ENCODE data around the gene CFAP20DC.
A peak's percentile ranks its signal among the peaks of the same experiment; 100 is the strongest.

The CFAP20DC gene

DNA sequence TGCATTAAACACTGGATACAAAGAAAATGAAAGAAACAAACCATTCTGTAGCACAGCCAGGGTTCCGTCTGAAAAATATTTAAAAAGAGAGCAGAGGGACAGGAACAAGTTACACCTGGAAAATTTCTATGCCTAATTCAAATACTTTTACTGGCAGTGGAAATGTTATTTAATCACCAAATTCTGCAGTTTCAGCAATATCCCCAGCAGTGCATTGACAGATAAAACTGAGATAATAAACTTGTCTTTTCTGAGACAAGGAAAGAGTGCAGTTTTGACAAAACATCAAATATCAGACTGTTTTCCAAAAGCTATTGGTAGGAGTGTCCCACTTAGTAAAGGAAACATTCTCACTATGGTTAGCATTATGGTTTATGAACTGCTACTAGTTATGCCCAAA, 209.9 kb downstream of the CFAP20DC start:
- CTCF ChIA-PET, result no interaction called here
- TF ChIP-seq, protein P1, sequence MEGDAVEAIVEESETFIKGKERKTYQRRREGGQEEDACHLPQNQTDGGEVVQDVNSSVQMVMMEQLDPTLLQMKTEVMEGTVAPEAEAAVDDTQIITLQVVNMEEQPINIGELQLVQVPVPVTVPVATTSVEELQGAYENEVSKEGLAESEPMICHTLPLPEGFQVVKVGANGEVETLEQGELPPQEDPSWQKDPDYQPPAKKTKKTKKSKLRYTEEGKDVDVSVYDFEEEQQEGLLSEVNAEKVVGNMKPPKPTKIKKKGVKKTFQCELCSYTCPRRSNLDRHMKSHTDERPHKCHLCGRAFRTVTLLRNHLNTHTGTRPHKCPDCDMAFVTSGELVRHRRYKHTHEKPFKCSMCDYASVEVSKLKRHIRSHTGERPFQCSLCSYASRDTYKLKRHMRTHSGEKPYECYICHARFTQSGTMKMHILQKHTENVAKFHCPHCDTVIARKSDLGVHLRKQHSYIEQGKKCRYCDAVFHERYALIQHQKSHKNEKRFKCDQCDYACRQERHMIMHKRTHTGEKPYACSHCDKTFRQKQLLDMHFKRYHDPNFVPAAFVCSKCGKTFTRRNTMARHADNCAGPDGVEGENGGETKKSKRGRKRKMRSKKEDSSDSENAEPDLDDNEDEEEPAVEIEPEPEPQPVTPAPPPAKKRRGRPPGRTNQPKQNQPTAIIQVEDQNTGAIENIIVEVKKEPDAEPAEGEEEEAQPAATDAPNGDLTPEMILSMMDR (conservative IDR thresholded peaks at IDR 0.05; ENCODE audit: low read depth), result no peak
- DNase-seq (ENCODE audit: low spot score), result no peak
- POLR2A ChIA-PET (ENCODE audit: low non-redundant PET), result no interaction called here
- no peak overlapping the region for H3K27ac ChIP-seq

DNA sequence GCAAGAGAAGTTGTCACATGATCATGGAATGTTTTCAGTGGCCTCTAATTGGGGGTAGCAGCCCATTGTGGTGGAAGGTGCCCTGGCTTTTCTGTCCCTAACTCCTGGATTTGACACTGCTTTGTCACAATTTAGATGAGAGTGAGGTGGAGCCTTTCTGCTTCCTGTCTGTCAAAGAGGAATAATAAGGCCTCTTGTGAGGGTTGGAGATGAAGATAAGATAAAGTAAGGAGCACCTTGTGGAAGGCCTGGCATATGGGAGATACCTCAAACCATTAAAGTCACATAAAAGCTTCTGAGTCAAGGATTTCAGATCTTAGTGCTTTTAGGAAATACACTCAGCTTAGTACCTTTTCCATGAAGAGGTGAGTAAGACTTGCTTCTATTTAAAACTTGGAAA, 210.6 kb downstream of the CFAP20DC start:
- DNase-seq (ENCODE audit: low spot score), result no peak
- no peak overlapping the region for H3K27ac ChIP-seq
- TF ChIP-seq, protein P1 (conservative IDR thresholded peaks at IDR 0.05; ENCODE audit: low read depth), result no peak
- ChIA-PET POLR2A (ENCODE audit: low non-redundant PET) (no interaction called here), CTCF (no interaction called here)

DNA sequence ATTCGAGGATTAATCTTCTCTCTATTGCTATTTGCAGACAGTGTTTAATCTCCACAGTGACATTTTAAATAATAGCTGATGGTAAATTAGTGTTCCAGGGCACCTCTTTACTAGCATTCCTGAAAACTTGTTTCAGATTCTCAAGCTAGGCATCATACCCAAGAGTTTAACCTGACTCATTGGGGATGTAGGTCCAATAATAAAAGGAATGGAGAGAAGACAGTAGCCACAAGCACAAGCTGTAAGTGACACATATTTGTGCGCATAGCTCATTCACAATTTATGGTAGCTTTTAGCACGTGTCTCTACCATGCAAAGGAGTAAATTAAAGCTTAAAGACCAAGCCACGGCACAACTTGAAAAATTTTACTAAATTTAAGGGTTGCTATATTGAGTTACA, 212.0 kb downstream of the CFAP20DC start:
- no peak overlapping the region for H3K27ac ChIP-seq
- POLR2A ChIA-PET (ENCODE audit: low non-redundant PET), result no interaction called here
- TF ChIP-seq, protein P1 (conservative IDR thresholded peaks at IDR 0.05; ENCODE audit: low read depth), result no peak
- CTCF ChIA-PET, result interaction anchor here (1.0 kb wide), 1 partner anchor 13 kb away, joined by 3 read pairs; no protein-coding TSS in a partner anchor
- no peak for DNase-seq (ENCODE audit: low spot score)

DNA sequence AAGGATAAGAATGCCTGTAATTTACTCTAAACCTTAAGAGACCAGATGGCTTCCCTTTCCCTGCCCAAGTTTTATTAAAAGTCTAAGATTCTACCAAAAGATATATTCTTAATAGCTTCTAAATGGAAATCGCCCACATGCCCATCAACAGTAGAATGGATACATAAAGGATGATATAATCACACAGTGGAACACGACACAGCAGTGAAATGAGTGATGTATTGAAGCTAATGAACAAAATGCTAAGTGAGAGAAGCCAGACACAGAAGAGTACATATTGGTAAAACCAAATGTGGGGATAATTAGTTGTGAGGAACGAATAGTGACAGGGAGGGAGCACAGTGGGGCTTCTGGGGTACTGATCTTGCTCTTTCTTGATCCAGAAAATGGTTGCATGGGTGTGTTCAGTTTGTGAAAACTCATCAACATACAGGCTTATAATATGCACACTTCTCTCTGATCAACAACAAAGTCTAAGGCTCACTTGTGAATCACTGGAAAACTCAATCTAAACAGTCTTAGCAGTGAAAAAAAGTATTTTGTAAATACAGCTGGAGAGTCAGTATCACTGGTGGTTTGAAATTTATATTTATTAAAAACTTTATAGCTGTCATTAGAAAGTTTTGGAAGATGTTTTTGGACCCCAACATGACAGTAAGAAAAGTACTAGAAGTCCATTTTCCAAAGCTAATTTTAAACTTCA, 212.5 kb downstream of the CFAP20DC start:
- DNase-seq (ENCODE audit: low spot score), result no peak
- ChIA-PET POLR2A (ENCODE audit: low non-redundant PET) (no interaction called here), CTCF (interaction anchor here (1.0 kb wide), 1 partner anchor 13 kb away, joined by 3 read pairs; no protein-coding TSS in a partner anchor)
- TF ChIP-seq, protein P1 (conservative IDR thresholded peaks at IDR 0.05; ENCODE audit: low read depth), result no peak
- no peak overlapping the region for H3K27ac ChIP-seq

DNA sequence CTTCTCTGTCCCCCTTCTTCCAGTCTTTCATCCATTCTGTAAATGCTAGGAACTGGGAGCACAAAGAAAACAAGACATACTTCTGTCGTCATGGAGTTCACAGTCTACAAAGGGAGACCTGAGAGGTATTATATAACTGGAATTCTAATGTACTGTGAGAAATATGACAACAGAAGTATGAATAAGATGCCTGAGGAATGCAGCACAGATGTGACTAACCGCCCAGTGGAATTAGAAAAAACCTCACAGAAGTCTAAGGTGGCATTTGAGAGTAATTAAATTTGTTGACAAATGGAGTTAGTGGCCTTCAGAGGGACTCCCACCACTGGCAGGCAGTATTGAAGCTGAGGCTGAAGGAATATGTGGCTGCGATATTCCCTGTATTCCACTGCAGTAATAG, 214.7 kb downstream of the CFAP20DC start:
- POLR2A ChIA-PET (ENCODE audit: low non-redundant PET), result no interaction called here
- peak; percentile 2 for DNase-seq (ENCODE audit: low spot score)
- TF ChIP-seq, protein P1 (conservative IDR thresholded peaks at IDR 0.05; ENCODE audit: low read depth), result no peak
- CTCF ChIA-PET, result no interaction called here
- H3K27ac ChIP-seq, result no peak overlapping the region

DNA sequence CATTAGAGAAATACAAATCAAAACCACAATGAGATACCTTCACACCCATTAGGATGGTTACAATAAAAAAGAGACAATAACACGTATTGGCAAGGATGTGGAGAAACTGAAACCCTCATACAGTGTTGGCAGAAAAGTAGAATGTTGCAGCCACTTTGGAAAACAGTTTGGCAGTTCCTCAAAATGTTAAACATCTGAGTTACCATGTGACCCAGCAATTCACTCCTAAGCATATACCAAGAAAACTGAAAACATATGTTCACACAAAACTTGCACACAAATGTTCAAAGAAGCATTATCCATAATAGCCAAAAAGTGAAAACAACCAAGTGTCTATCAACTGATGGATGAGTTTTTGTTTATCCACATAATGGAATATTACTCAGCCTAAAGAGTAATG, 216.3 kb downstream of the CFAP20DC start:
- ChIA-PET CTCF (no interaction called here), POLR2A (ENCODE audit: low non-redundant PET) (no interaction called here)
- TF ChIP-seq, protein P1 (conservative IDR thresholded peaks at IDR 0.05; ENCODE audit: low read depth), result no peak
- DNase-seq (ENCODE audit: low spot score), result no peak
- H3K27ac ChIP-seq, result no peak overlapping the region

Measured in RWPE1 (cell line).